GM04504 (cell line): ENCODE data around the gene RIMS4.
"Not testable (repeated sequence)": the region's sequence is repeated elsewhere in the genome, so short reads cannot be mapped to it uniquely, and the experiment has no call there.

ENCODE experiments used
- DNase-seq: peaks from one replicate; pipeline ENCODE4 v3.0.0-alpha.2; 2012; ENCODE audit warnings: low read depth

RIMS4 gene

GRCh38 chr20:44830523-44830922, 20.2 kb upstream of the RIMS4 start:
- DNase-seq = no peak

- DNase-seq = no peak
Measured at GRCh38 chr20:44829688-44830087, 19.3 kb upstream of the RIMS4 start.

- DNase-seq = no peak
Measured at GRCh38 chr20:44828640-44829039, 18.3 kb upstream of the RIMS4 start.

DNA sequence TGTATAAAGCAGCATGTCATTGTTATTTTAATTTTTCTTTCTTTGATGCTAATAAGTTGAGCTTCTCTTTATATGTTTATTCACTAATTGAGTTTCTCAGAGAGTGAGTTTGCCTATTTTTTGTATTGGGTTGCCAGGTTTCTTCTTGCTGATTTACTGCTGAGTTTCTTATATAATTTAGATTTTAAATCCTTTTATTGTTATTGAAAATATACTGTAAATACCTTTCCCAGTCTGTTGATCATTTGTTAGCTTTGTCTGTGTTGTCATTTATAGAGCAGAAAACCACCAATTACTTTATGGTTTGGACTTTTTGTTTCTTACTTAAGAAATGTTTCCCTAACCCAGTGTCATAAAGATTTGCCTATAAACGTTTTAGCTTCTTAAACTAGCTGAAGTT, 17.1 kb upstream of the RIMS4 start:
- no peak for DNase-seq

- DNase-seq = not testable (repeated sequence)
Measured at GRCh38 chr20:44821576-44821975, 11.2 kb upstream of the RIMS4 start.

DNA sequence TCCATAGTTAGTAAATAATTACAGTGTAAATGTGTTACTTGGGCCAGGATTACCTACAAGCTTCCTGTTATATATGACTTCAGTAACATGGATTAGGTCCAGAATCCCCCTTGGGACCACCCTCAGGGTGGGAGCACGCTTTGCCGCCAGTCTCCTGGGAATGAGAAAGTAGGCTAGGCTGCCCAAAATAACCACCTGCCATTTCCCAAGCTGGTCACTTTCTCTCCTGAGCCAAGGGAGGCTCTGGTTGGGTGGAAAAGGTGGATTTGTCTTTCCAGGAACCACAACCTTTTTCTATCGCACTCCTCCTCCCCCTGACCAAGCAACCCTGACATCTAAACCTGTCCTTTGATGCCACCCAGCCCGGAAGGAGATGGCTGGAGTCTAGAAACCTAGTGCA, 9.6 kb upstream of the RIMS4 start:
- DNase-seq = no peak

GRCh38 chr20:44817143-44817910, 7.0 kb upstream of the RIMS4 start:
- DNase-seq = no peak

- no peak for DNase-seq
Measured at GRCh38 chr20:44814937-44815336, 4.6 kb upstream of the RIMS4 start.

DNA sequence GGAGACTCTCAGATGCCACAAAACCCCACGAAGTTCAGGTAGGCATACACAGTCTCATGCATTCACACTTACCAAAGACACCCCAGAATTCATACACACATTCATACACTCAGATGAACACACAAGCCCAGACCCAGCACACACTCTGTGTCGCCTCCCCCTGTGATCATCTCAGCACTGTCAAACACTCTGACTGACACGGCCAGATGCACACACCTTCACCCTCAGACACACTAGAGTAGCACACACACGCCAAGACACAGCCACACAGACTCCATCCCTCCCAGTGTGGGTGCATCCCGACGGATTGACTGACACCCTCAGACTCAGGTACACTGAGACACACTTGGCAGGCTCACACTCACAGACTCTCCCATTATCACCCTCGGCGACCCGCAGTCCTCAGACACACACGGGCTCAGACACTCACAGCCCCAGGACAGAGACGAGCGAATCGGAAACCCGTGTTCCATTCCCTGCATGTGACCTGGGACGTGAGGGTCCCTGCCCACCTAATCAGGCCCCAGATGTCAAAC, 872 bp upstream of the RIMS4 start:
- DNase-seq = no peak

DNA sequence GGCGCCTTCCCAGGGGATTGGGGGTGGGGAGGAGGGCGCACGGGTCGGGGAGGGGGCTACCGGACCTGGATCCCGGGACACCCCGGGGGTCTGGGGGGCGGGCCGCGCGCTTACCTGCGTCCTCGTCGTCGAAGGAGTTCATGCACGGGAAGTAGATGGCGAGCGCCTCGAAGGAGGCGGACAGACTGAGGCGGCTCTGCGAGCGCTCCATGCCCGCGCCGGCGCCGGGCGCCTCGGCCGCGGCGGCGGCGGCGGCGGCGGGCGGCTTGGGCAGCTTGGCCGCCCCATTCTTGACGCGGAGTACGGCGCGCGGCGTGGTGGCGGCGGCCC, 320 bp downstream of the RIMS4 start:
- no peak for DNase-seq

GRCh38 chr20:44809380-44810060, 826 bp downstream of the RIMS4 start:
- no peak for DNase-seq

- no peak for DNase-seq
Measured at GRCh38 chr20:44807684-44808056, 2.7 kb downstream of the RIMS4 start.

DNA sequence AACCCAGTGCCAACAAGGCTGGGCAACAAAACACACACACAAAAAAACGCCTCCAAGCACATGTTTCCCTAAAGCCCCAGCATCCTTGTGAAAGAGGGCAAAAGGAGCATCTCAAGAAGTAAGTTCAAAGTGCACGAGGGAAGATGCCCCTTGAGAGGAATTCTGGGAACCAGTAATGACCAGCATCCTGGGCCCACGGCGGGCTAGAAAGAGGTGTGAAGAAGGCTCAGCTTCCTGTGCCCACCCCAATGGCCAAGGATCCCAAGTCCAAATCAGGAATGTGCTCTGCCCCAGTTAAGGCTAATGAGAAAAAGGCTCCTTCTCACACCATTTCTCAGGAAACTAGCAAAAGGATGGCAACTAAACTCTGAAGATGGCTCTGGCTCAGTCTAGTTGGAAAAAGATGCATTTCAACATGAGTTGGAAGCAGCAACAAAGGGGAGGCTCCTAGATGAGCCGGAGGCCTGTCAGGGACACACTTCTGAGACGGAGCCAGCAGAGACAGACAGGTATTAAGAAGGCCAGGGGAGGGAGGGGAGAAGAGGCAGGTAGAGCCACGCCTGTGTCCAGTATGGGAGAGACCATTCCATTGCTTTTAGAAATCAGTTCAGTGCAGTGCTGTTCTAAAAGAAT, 3.2 kb downstream of the RIMS4 start:
- no peak for DNase-seq

- DNase-seq = peak; percentile 48
Measured at GRCh38 chr20:44805979-44806620, 4.2 kb downstream of the RIMS4 start.

DNA sequence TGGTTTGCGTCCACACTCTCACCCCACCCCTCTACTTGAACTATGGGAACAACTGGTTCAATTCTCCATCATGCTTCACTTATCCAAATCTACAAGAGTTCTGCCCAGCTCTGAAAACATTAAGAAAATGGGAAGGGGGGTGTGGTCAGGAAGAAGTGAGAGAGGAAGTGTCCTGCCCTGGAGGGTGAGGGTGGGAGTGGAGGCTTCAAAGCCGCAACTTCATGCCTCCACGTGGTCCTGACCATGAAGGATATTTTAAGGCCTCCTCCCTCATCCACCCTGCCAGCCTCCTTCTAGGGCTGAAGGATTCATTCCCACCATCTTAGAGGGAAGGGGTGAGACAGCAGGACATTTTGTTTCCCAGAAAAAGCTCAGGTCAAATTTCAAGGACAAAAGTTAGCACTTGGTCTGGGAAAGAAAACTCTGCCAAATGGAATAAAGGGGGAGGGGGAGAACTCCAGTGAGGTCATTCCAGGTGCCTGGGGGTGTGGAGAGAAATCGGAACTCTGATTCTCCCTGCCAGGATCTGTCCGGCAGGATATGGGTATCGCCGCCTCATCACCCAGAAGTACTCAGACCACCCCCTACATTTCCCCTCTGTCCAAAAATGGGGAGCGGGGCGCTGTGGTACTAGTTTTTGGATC, 4.9 kb downstream of the RIMS4 start:
- no peak for DNase-seq

DNA sequence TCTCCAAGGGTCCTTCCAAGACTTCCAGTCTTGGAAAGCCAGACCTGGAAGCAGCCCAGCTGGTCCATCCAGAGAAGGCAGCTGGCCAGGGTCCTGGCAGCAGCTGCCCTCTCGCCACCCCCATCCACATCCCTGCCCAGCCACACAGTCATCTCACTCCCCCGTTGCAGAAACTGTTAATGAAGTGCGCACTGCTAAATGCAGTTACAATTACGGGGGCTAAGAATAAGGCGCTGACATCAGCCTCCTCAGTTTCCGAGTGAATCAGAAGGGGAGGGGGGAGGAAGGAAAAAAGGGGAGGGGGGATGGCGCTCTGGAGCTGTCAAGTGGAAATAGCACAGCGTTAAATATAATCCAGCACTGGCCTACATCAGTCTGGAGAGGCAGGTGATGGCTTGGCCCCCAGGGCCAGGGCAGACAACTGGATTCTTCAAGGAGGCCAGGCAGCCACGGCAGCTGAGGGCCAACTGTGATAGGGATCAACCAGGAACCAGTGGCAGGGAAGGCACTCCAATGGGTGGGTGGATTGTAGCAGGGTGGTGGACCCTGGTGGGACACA, 6.9 kb downstream of the RIMS4 start:
- no peak for DNase-seq

GRCh38 chr20:44802702-44803101, 7.6 kb downstream of the RIMS4 start:
- DNase-seq = no peak

DNA sequence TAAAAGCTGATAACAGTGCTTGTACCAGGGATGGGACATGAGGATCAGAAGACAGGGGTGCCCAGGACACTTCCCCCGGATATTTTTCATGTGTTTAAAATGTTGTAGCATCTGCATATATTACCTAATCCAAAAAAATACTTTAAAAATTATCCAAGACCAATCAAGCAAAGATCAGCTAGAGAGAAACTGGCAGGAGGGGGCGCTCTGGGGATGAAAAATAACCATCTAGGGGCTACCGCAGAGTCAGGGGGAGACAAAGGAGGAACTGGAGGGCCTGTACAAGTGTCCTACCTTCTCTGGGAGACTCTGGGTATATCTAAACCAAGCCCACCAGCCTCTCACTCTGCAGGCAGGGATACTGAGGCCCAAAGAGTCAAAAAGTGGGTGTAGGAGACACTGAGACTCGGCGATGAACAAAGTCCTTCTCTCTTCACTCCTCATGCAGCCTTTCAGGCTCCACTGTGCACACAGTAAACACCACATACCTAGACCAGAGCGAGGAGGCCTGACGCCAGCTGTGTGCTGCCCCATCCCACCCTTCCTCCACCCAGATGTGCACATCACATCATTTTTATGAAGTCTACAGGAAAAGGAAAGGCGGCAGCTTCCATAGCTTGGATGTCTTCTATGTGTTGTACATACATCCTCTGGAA, 9.8 kb downstream of the RIMS4 start:
- DNase-seq = no peak

- DNase-seq = no peak
Measured at GRCh38 chr20:44799691-44800090, 10.7 kb downstream of the RIMS4 start.

- DNase-seq = no peak
Measured at GRCh38 chr20:44796758-44797457, 13.4 kb downstream of the RIMS4 start.

DNA sequence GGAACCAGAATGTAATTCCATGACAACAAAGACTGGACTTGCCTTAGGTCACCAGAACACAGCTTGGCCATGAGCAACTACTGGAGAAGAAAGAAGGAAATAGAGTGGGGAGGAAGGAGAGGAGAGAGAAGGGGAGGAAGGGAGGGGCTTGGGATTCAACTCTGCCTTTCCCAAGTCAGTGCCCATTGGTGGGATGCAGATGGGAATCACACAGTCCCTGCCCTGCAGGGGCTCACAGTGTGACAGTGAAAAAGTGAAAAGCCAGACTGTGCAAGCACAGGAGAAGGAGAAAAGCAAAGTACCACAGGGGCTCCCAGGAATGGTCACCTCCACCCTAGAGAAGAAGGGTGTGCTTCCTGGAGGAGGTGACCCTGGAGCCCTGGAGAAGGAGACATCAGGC, 14.0 kb downstream of the RIMS4 start:
- DNase-seq = no peak
